H1 (cell line): ENCODE results near the gene LONP2. TPM values are rescaled to one million over a fixed set of nuclear protein-coding genes. Genes with fewer than 3 reads are reported as not detected.

Source experiments
- CTCF ChIA-PET: fragments of 300-600 bp; sonication (Branson Sonifier 250); formaldehyde crosslinking; loops from one replicate; lab custom pipeline; 2021; ENCODE audit not compliant: partially characterized antibody; lab: Charles Lee
- POLR2A ChIA-PET: fragments of 300-600 bp; sonication (Branson Sonifier 250); formaldehyde crosslinking; loops from one replicate; lab custom pipeline; 2021; ENCODE audit warnings: inconsistent platforms; ENCODE audit not compliant: partially characterized antibody; lab: Charles Lee
- DNase-seq, 2 experiments: peaks; one replicate each; pipeline versions ENCODE4 v3.0.0 to v3.0.0-alpha.2; 2010 to 2022; ENCODE audit warnings: low spot score in 2 of 2, low read depth in 1 of 2, mixed read lengths in 1 of 2
- FAIRE-seq: peaks from 2 replicates; lab custom pipeline; 2011; peaks lifted over from hg19 to GRCh38; lab: Jason Lieb, UNC
- H2AFZ ChIP-seq: 2 replicates; pipeline ENCODE4 v1.8.1; 2012; ENCODE audit warnings: low read length, inconsistent platforms
- H2AK5ac ChIP-seq: 2 replicates; pipeline ENCODE4 v1.6.1; 2013; ENCODE audit warnings: low read depth, low read length
- H2BK120ac ChIP-seq: replicated peaks from 2 replicates; pipeline ENCODE3; 2013; ENCODE audit warnings: low read depth, low read length, inconsistent platforms
- H2BK12ac ChIP-seq: 2 replicates; pipeline ENCODE4 v1.6.1; 2013; ENCODE audit warnings: low read depth, low read length
- H2BK15ac ChIP-seq: 2 replicates; pipeline ENCODE4 v1.6.1; 2013; ENCODE audit warnings: low read length
- H2BK20ac ChIP-seq: 2 replicates; pipeline ENCODE4 v1.6.1; 2013; ENCODE audit warnings: low read length
- H2BK5ac ChIP-seq: 2 replicates; pipeline ENCODE4 v1.6.1; 2013; ENCODE audit warnings: low read depth, low read length
- H3K14ac ChIP-seq: 2 replicates; pipeline ENCODE4 v1.6.1; 2013; ENCODE audit warnings: inconsistent platforms; ENCODE audit not compliant: insufficient read length
- H3K18ac ChIP-seq: 2 replicates; pipeline ENCODE4 v1.6.1; 2013; ENCODE audit warnings: low read length; ENCODE audit errors: extremely low read depth
- H3K23ac ChIP-seq: 2 replicates; pipeline ENCODE4 v1.6.1; 2013; ENCODE audit warnings: inconsistent platforms; ENCODE audit not compliant: insufficient read length
- H3K23me2 ChIP-seq: 2 replicates; pipeline ENCODE4 v1.6.1; 2013; ENCODE audit warnings: low read depth, low read length
- H3K27ac ChIP-seq: 2 replicates; pipeline ENCODE4 v1.6.1; 2011; ENCODE audit warnings: low read depth, low read length, inconsistent platforms
- H3K27me3 ChIP-seq, 4 experiments: replicated peaks in 1 of 4; 1 replicate in 1 of 4; 2 replicates in 3 of 4; pipeline versions ENCODE4 v1.6.1 to v1.8.1; 2011 to 2013; ENCODE audit warnings: low read length in 3 of 4, mild to moderate bottlenecking in 3 of 4, inconsistent platforms in 2 of 4, mixed read lengths in 2 of 4, moderate library complexity in 1 of 4; ENCODE audit not compliant: control insufficient read depth in 3 of 4, insufficient read depth in 3 of 4; ENCODE audit errors: extremely low read depth in 1 of 4
- H3K36me3 ChIP-seq, 4 experiments: 2 replicates each; pipeline versions ENCODE4 v1.6.1 to v1.8.1; 2011 to 2013; ENCODE audit warnings: mild to moderate bottlenecking in 4 of 4, low read length in 3 of 4, moderate library complexity in 2 of 4, control low read depth in 1 of 4, inconsistent platforms in 1 of 4; ENCODE audit not compliant: insufficient read depth in 4 of 4, control insufficient read depth in 2 of 4
- H3K4ac ChIP-seq: replicated peaks from 2 replicates; pipeline ENCODE3; 2013; ENCODE audit warnings: low read length, low read depth, mixed read lengths, inconsistent platforms; ENCODE audit not compliant: insufficient read length
- H3K4me1 ChIP-seq, 4 experiments: replicated peaks in 1 of 4; 1 replicate in 1 of 4; 2 replicates in 3 of 4; pipeline versions ENCODE4 v1.6.1 to v1.8.1; 2011 to 2013; ENCODE audit warnings: low read length in 3 of 4, inconsistent platforms in 2 of 4, mixed read lengths in 1 of 4; ENCODE audit not compliant: insufficient read depth in 4 of 4, control insufficient read depth in 3 of 4
- H3K4me2 ChIP-seq, 2 experiments: 2 replicates each; pipeline versions ENCODE4 v1.6.1 to v1.8.1; 2011 to 2013; ENCODE audit warnings: low read depth in 2 of 2, low read length in 2 of 2, control low read depth in 1 of 2, inconsistent platforms in 1 of 2, mild to moderate bottlenecking in 1 of 2; ENCODE audit not compliant: insufficient read depth in 1 of 2
- H3K4me3 ChIP-seq, 4 experiments: fragments of 200-600, 300-600 bp in 1 of 4; sonication (generic), shearing (Covaris generic), sonication (Bioruptor Twin) in 1 of 4; 2 replicates each; pipeline versions ENCODE4 v1.5.1 to v1.8.1; 2011 to 2016; ENCODE audit warnings: low read length in 4 of 4, low read depth in 3 of 4, control low read depth in 2 of 4, inconsistent platforms in 2 of 4, mild to moderate bottlenecking in 2 of 4, mixed read lengths in 1 of 4, moderate library complexity in 1 of 4; ENCODE audit not compliant: insufficient read depth in 2 of 4; ENCODE audit errors: extremely low read depth in 1 of 4
- H3K56ac ChIP-seq: replicated peaks from 2 replicates; pipeline ENCODE3; 2013; ENCODE audit warnings: low read depth, mild to moderate bottlenecking, mixed read lengths, low read length, inconsistent platforms; ENCODE audit not compliant: insufficient read length
- H3K79me1 ChIP-seq: 2 replicates; pipeline ENCODE4 v1.6.1; 2013; ENCODE audit warnings: low read depth, low read length, control low read depth
- H3K79me2 ChIP-seq, 2 experiments: 2 replicates each; pipeline versions ENCODE4 v1.6.1 to v1.8.1; 2012 to 2013; ENCODE audit warnings: low read length in 2 of 2, mild to moderate bottlenecking in 2 of 2, inconsistent platforms in 1 of 2; ENCODE audit not compliant: insufficient read depth in 2 of 2, control insufficient read depth in 1 of 2
- H3K9ac ChIP-seq, 4 experiments: replicated peaks in 1 of 4; 1 replicate in 1 of 4; 2 replicates in 3 of 4; pipeline versions ENCODE4 v1.6.1 to v1.8.1; 2011 to 2013; ENCODE audit warnings: low read depth in 3 of 4, low read length in 3 of 4, control low read depth in 2 of 4, mild to moderate bottlenecking in 2 of 4, moderate library complexity in 2 of 4, inconsistent platforms in 1 of 4; ENCODE audit errors: extremely low read depth in 1 of 4
- H3K9me3 ChIP-seq, 2 experiments: 2 replicates each; pipeline versions ENCODE4 v1.6.1 to v1.8.1; 2012 to 2013; ENCODE audit warnings: mild to moderate bottlenecking in 2 of 2, moderate library complexity in 2 of 2, control low read depth in 1 of 2, inconsistent platforms in 1 of 2, low read depth in 1 of 2, low read length in 1 of 2, mixed read lengths in 1 of 2; ENCODE audit not compliant: insufficient read depth in 2 of 2
- H4K20me1 ChIP-seq, 2 experiments: replicated peaks in 1 of 2; 2 replicates each; pipeline versions ENCODE3 to v1.8.1; 2011 to 2013; ENCODE audit warnings: inconsistent platforms in 2 of 2, low read length in 2 of 2, mild to moderate bottlenecking in 1 of 2; ENCODE audit not compliant: insufficient read depth in 2 of 2, control insufficient read depth in 1 of 2
- H4K5ac ChIP-seq: 2 replicates; pipeline ENCODE4 v1.6.1; 2013; ENCODE audit warnings: low read length, low read depth, mixed read lengths, inconsistent platforms; ENCODE audit not compliant: insufficient read length
- H4K8ac ChIP-seq: 2 replicates; pipeline ENCODE4 v1.8.0; 2013; ENCODE audit warnings: mild to moderate bottlenecking, moderate library complexity, low read length, inconsistent platforms; ENCODE audit not compliant: insufficient read depth; ENCODE audit errors: extremely low read depth
- H4K91ac ChIP-seq: replicated peaks from 2 replicates; pipeline ENCODE3; 2013; ENCODE audit warnings: low read length, mixed read lengths, inconsistent platforms; ENCODE audit not compliant: insufficient read length
- BRCA1 ChIP-seq: IDR thresholded peaks from 2 replicates; pipeline ENCODE4 v1.6.1; 2012; ENCODE audit warnings: low read depth, low read length, improper control_type of control experiment
- CREB1 ChIP-seq: IDR thresholded peaks from 2 replicates; pipeline ENCODE4 v1.6.1; 2012; ENCODE audit warnings: inconsistent platforms
- CTCF ChIP-seq, 3 experiments: IDR thresholded peaks; 1 replicate in 2 of 3; 2 replicates in 1 of 3; pipeline versions ENCODE4 v1.5.1 to v1.6.1; 2011; ENCODE audit warnings: low read length in 3 of 3, mild to moderate bottlenecking in 3 of 3, inconsistent platforms in 2 of 3, low read depth in 1 of 3, moderate library complexity in 1 of 3; ENCODE audit not compliant: insufficient read depth in 1 of 3; ENCODE audit errors: control extremely low read depth in 1 of 3
- HDAC2 ChIP-seq, 2 experiments: fragments of 300-600 bp in 1 of 2; sonication (generic) in 1 of 2; IDR thresholded peaks; 2 replicates each; pipeline ENCODE4 v1.6.1; 2011 to 2012; ENCODE audit warnings: low read depth in 2 of 2, low read length in 2 of 2, mild to moderate bottlenecking in 2 of 2, moderate library complexity in 2 of 2, borderline replicate concordance in 1 of 2, inconsistent platforms in 1 of 2
- HDAC6 ChIP-seq: IDR thresholded peaks from one replicate; pipeline ENCODE4 v1.7.1; 2012; ENCODE audit warnings: low read depth, mild to moderate bottlenecking, inconsistent platforms, low read length, moderate library complexity
- POLR2A ChIP-seq, 2 experiments: IDR thresholded peaks; 1 replicate in 1 of 2; 2 replicates in 1 of 2; pipeline ENCODE4 v1.6.1; 2011; ENCODE audit warnings: low read depth in 2 of 2, low read length in 2 of 2, mild to moderate bottlenecking in 2 of 2; ENCODE audit errors: control extremely low read depth in 1 of 2
- POLR2AphosphoS5 ChIP-seq: IDR thresholded peaks from 2 replicates; pipeline ENCODE4 v1.6.1; 2011; ENCODE audit warnings: low read depth, low read length
- RAD21 ChIP-seq, 2 experiments: IDR thresholded peaks in 1 of 2; conservative IDR thresholded peaks in 1 of 2; 2 replicates each; pipeline ENCODE4 v1.6.1; 2011; ENCODE audit warnings: low read depth in 2 of 2, low read length in 2 of 2, improper control_type of control experiment in 1 of 2, inconsistent platforms in 1 of 2, mild to moderate bottlenecking in 1 of 2, moderate library complexity in 1 of 2
- SP2 ChIP-seq: IDR thresholded peaks from 2 replicates; pipeline ENCODE4 v1.6.1; 2012; ENCODE audit warnings: mild to moderate bottlenecking, low read length, inconsistent platforms
- ZNF274 ChIP-seq: IDR thresholded peaks from 2 replicates; pipeline ENCODE4 v1.7.0; 2012; ENCODE audit warnings: low read length, borderline replicate concordance; ENCODE audit errors: extremely low read depth
- WGBS, 2 experiments: shearing (Covaris generic) in 1 of 2; methylation state at CpG; one replicate each; pipeline versions ENCODE4 v1.1.6 to v1.1.7; 2013 to 2015; ENCODE audit warnings: low lambda C conversion rate in 2 of 2, mixed read lengths in 2 of 2, inconsistent platforms in 1 of 2, low coverage in 1 of 2, missing lambda C conversion rate in 1 of 2; ENCODE audit not compliant: insufficient replicate concordance in 2 of 2, insufficient coverage in 1 of 2, insufficient read length in 1 of 2; ENCODE audit errors: extremely low coverage in 1 of 2, missing lambda C conversion rate in 1 of 2; 5-methylcytosine and 5-hydroxymethylcytosine counted together
- polyA plus RNA-seq, 7 experiments: library from polyadenylated mRNA; depleted of rRNA in 3 of 7; stranded (reverse) in 5 of 7; unstranded in 2 of 7; fragments of >200 nt in 5 of 7; fragments of 200-250 nt in 2 of 7; gene quantifications; 1 replicate in 5 of 7; 2 replicates in 1 of 7; 4 replicates in 1 of 7; pipeline versions ENCODE4 v1.2.1 to v1.2.3, GENCODE V29; 2011 to 2013; ENCODE audit warnings: missing spikeins in 2 of 7, mixed read lengths in 2 of 7
- total RNA-seq: library from RNA; stranded (reverse); fragmentation: NEBNext Ultra II Directional; extraction: Animal tissue kit (Norgen Biotek cat#: 25700); gene quantifications from 2 replicates; pipeline ENCODE4 v1.2.1, GENCODE V29; 2021

LONP2 gene
- total and polyA plus RNA-seq, 2 of the 8 experiments (the other 6 are each of a cell fraction or from before 2014, with no cell fraction given): 8.1 to 23.1 TPM

- peaks cover 0 to 29% of the 10 kb centered on the region in 2 experiments; a peak in 2 of 4 replicates for H3K79me2 ChIP-seq
- H3K27me3 ChIP-seq: no peaks in the 10 kb centered on the region
- DNase-seq: peak; percentile 51 to 63
- ChIA-PET POLR2A (interaction anchor here (4.7 to 5.1 kb wide), 2 partner anchors 12 to 32 kb away, joined by 30 to 42 read pairs; partner anchors contain the start of gene SIAH1), CTCF (interaction anchor here (0.7 to 3.7 kb wide), 17 partner anchors 8 to 276 kb away, joined by 3 to 19 read pairs (median 4); no protein-coding TSS in a partner anchor)
- WGBS, 2 experiments: 24% methylated on average over 6 of the region's 7 CpGs; no CpG with 5 or more reads in 1 of the 2 experiments
- H2BK5ac ChIP-seq: no peak overlapping the region
- H3K27ac ChIP-seq: no peak overlapping the region
- no peak overlapping the region for H3K18ac ChIP-seq
- H2AFZ ChIP-seq: no peak overlapping the region
- no peak overlapping the region for H3K9ac ChIP-seq
- peaks cover 4 to 12% (median 7%) of the 10 kb centered on the region in 4 experiments; a peak in 6 of 8 replicates for H3K36me3 ChIP-seq
- H3K4me2 ChIP-seq: no peak overlapping the region
- no peak overlapping the region for H3K56ac ChIP-seq
- no peak overlapping the region for H2BK20ac ChIP-seq
- no peak overlapping the region for H3K14ac ChIP-seq
- H3K23ac ChIP-seq: no peak overlapping the region
- H2AK5ac ChIP-seq: no peak overlapping the region
- no peak overlapping the region for H4K91ac ChIP-seq
- peaks cover 8% of the 10 kb centered on the region; the same call in 1 of the 2 replicates for H3K79me1 ChIP-seq
- H4K5ac ChIP-seq: no peak overlapping the region
- no peak overlapping the region for H2BK120ac ChIP-seq
- H3K4me1 ChIP-seq: peaks cover 0 to 2% (median 0%) of the 10 kb centered on the region in 4 experiments; a peak in 1 of 7 replicates
- TF ChIP-seq POLR2AphosphoS5 (peak; percentile 47; the same call in 1 of the 2 replicates), CTCF (IDR thresholded peaks at IDR 0.05; ENCODE audit: control extremely low read depth in 1 of 3, insufficient read depth in 1 of 3, low read depth in 1 of 3, low read length in 3 of 3) (peak; percentile 79 to 99 (median 96)), SP2 (no peak), HDAC6 (no peak), HDAC2 (IDR thresholded peaks at IDR 0.05; ENCODE audit: borderline replicate concordance in 1 of 2, low read depth in 2 of 2, low read length in 2 of 2) (no peak), BRCA1 (no peak), CREB1 (peak; percentile 63; the same call in 1 of the 2 replicates), POLR2A (IDR thresholded peaks at IDR 0.05; ENCODE audit: control extremely low read depth in 1 of 2, low read depth in 2 of 2, low read length in 2 of 2) (peak in 1 of 2 experiments; percentile 22; a peak in 1 of 3 replicates), RAD21 (IDR thresholded peaks at IDR 0.05 in 1 of 2, conservative IDR thresholded peaks at IDR 0.05 in 1 of 2; ENCODE audit: low read depth in 2 of 2, low read length in 2 of 2) (peak; percentile 78 to 84), ZNF274 (no peak)
- no peaks in the 10 kb centered on the region; the same call in 1 of the 2 replicates for H3K23me2 ChIP-seq
- no peaks in the 10 kb centered on the region for H3K9me3 ChIP-seq
- H3K4me3 ChIP-seq: no peak overlapping the region
- no peak overlapping the region for H2BK12ac ChIP-seq
- no peak overlapping the region for H4K8ac ChIP-seq
- no peak overlapping the region for H3K4ac ChIP-seq
- H4K20me1 ChIP-seq: peaks cover 1 to 8% of the 10 kb centered on the region in 2 experiments
- FAIRE-seq: peak; percentile 78
- no peak overlapping the region for H2BK15ac ChIP-seq
These were observed 109.6 kb downstream of the LONP2 start for GRCh38 chr16:48353565-48354163.
